PC-3 (cell line): ENCODE data around the gene NUP93.

Experiments
- EZH2 ChIP-seq: fragments of 300-600 bp; sonication (generic); IDR thresholded peaks from one replicate; pipeline ENCODE4 v1.6.1; 2017; ENCODE audit warnings: antibody characterized with exemption, mild to moderate bottlenecking, low read length; ENCODE audit not compliant: unreplicated experiment
- EZH2phosphoT487 ChIP-seq: fragments of 300-600 bp; sonication (generic); IDR thresholded peaks from 2 replicates; pipeline ENCODE4 v1.6.1; 2018; ENCODE audit warnings: mild to moderate bottlenecking, antibody characterized with exemption, low read length, borderline replicate concordance
- TF ChIP-seq, protein P1 (sequence below): fragments of 300-600 bp; sonication (generic); conservative IDR thresholded peaks from 2 replicates; pipeline ENCODE4 v1.5.1; 2017; ENCODE audit warnings: antibody characterized with exemption, low read depth, mild to moderate bottlenecking, low read length

DNA sequence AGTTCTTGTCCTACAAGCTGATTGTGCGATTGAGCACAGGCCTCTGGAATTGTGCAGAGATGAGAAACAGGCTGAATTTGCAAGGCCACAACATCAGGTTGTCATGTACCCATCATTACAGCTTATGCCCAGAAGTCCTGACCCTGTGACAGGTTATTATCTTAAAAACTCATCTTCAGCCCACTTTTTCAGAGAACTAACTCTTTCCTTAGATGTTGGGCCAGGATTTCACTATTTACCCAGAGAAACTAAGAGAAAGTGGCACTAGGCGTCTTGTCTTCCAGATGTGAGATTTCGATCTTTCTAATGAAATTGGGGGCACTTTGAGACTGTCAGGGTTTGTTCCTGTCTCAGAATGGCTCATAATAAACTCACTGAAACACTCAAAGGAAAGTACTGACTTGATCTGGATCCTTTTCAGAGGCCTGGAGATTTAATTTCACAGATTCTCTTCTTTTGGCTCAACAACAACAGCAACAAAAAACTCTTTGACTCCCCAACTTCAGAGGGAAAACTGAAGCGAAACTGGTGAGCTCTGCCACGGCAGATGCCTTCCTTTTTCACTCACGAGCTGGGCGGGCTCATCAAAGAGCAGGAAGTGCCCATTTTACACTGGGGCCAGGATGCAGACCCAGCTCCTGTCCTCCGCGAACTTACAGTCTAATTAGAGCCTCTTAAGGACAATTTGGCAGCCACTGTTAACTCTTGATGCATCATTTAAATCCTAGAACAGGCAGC lies 117.4 kb downstream of the NUP93 start:
- TF ChIP-seq EZH2 (no peak), EZH2phosphoT487 (no peak)
- TF ChIP-seq, protein P1, sequence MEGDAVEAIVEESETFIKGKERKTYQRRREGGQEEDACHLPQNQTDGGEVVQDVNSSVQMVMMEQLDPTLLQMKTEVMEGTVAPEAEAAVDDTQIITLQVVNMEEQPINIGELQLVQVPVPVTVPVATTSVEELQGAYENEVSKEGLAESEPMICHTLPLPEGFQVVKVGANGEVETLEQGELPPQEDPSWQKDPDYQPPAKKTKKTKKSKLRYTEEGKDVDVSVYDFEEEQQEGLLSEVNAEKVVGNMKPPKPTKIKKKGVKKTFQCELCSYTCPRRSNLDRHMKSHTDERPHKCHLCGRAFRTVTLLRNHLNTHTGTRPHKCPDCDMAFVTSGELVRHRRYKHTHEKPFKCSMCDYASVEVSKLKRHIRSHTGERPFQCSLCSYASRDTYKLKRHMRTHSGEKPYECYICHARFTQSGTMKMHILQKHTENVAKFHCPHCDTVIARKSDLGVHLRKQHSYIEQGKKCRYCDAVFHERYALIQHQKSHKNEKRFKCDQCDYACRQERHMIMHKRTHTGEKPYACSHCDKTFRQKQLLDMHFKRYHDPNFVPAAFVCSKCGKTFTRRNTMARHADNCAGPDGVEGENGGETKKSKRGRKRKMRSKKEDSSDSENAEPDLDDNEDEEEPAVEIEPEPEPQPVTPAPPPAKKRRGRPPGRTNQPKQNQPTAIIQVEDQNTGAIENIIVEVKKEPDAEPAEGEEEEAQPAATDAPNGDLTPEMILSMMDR: no peak
